ENCODE data around the gene HMHB1. TPM values are rescaled to one million over a fixed set of nuclear protein-coding genes. Genes with fewer than 3 reads are reported as not detected.

The HMHB1 gene
- polyA plus RNA-seq, 1 donor (not counting 4 experiments of a cell fraction or from before 2014, with no cell fraction given), result not detected

- Histone ChIP-seq H3K9me3 (ENCODE audit: control insufficient read depth, low read depth, low read length) (no peaks in the 10 kb centered on the region), H3K9me1 (ENCODE audit: control insufficient read depth, extremely low read depth, insufficient read depth, low read length) (no peaks in the 10 kb centered on the region), H3K36me3 (ENCODE audit: control insufficient read depth in 2 of 2, extremely low read depth in 1 of 2, insufficient read depth in 2 of 2, low read length in 2 of 2) (no peaks in the 10 kb centered on the region), H3K4me3 (ENCODE audit: control insufficient read depth in 2 of 3, extremely low read depth in 1 of 3, insufficient read depth in 2 of 3, low read depth in 1 of 3, low read length in 3 of 3) (no peak overlapping the region), H3K9ac (ENCODE audit: control insufficient read depth, extremely low read depth, insufficient read depth, low read length) (no peak overlapping the region), H3K79me2 (ENCODE audit: control insufficient read depth, insufficient read depth, low read length) (no peaks in the 10 kb centered on the region), H2AFZ (ENCODE audit: control insufficient read depth, low read length) (no peak overlapping the region), H4K20me1 (ENCODE audit: control insufficient read depth, extremely low read depth, insufficient read depth, low read length) (no peaks in the 10 kb centered on the region), H3K4me1 (ENCODE audit: control insufficient read depth, extremely low read depth, insufficient read depth, low read length) (no peaks in the 10 kb centered on the region), H3K4me2 (ENCODE audit: control insufficient read depth, extremely low read depth, insufficient read depth, low read depth, low read length) (no peak overlapping the region), H3K27me3 (ENCODE audit: control insufficient read depth, extremely low read depth, insufficient read depth, low read length) (no peaks in the 10 kb centered on the region), H3K27ac (ENCODE audit: control insufficient read depth, insufficient read depth, low read length) (no peak overlapping the region)
- TF ChIP-seq, protein P1, sequence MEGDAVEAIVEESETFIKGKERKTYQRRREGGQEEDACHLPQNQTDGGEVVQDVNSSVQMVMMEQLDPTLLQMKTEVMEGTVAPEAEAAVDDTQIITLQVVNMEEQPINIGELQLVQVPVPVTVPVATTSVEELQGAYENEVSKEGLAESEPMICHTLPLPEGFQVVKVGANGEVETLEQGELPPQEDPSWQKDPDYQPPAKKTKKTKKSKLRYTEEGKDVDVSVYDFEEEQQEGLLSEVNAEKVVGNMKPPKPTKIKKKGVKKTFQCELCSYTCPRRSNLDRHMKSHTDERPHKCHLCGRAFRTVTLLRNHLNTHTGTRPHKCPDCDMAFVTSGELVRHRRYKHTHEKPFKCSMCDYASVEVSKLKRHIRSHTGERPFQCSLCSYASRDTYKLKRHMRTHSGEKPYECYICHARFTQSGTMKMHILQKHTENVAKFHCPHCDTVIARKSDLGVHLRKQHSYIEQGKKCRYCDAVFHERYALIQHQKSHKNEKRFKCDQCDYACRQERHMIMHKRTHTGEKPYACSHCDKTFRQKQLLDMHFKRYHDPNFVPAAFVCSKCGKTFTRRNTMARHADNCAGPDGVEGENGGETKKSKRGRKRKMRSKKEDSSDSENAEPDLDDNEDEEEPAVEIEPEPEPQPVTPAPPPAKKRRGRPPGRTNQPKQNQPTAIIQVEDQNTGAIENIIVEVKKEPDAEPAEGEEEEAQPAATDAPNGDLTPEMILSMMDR (optimal IDR thresholded peaks at IDR 0.05 in 1 of 3, IDR thresholded peaks at IDR 0.05 in 1 of 3, conservative IDR thresholded peaks at IDR 0.05 in 1 of 3; ENCODE audit: extremely low read depth in 1 of 3, insufficient read depth in 2 of 3, low read length in 3 of 3), result no peak
- no peak for TF ChIP-seq EZH2 (IDR thresholded peaks at IDR 0.05; ENCODE audit: low read length)
- DNase-seq (ENCODE audit: low read depth, low spot score) (no peak), FAIRE-seq (no peak)
- dilution Hi-C loops (cut with MboI; ENCODE audit: extremely low pct_ligation_motif_present, low sequenced_read_pairs), result no loop called here
Measured at GRCh38 chr5:143767162-143767561, 44.8 kb upstream of the HMHB1 start.

DNA sequence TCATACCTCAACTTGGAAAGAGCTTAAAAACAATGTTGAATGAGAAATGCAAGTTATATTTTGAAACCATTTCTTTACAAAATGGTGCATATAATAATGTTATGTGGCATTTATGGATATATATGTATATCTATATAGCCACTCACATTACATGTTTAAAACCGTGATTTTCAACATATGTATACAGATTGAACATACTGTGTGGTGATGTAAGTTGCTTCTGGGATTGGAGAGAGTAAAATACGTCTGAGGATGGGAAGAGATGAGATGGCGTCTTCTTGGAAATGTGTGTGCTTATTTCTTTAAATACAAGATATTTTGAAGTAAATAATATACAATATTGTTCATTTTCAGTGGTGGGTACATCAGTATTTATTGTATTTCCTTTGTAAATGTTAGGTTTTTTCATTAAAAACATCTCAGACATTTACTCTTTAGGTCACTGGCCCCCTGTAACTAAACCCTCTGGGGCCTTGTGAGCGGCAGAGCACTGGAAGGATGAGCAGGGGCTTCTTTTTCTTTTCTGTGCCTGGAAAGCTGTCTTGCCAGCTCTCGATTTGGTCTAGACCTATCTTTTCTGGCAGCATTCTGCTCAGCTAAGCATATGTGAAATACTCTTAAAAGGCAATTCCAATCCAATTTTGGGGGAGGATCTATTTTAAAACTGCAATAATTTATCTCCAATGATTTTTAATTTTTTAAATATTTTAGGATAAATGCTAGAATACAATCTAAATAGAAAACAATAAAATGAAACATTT, 42.8 kb upstream of the HMHB1 start:
- no peak overlapping the region for H3K9ac ChIP-seq (ENCODE audit: control insufficient read depth, extremely low read depth, insufficient read depth, low read length)
- TF ChIP-seq, protein P1 (optimal IDR thresholded peaks at IDR 0.05 in 1 of 3, IDR thresholded peaks at IDR 0.05 in 1 of 3, conservative IDR thresholded peaks at IDR 0.05 in 1 of 3; ENCODE audit: extremely low read depth in 1 of 3, insufficient read depth in 2 of 3, low read length in 3 of 3), result no peak
- TF ChIP-seq EZH2 (IDR thresholded peaks at IDR 0.05; ENCODE audit: low read length), result no peak
- H3K4me3 ChIP-seq (ENCODE audit: control insufficient read depth in 2 of 3, extremely low read depth in 1 of 3, insufficient read depth in 2 of 3, low read depth in 1 of 3, low read length in 3 of 3), result no peak overlapping the region
- no peaks in the 10 kb centered on the region for H3K9me1 ChIP-seq (ENCODE audit: control insufficient read depth, extremely low read depth, insufficient read depth, low read length)
- no peaks in the 10 kb centered on the region for H3K36me3 ChIP-seq (ENCODE audit: control insufficient read depth in 2 of 2, extremely low read depth in 1 of 2, insufficient read depth in 2 of 2, low read length in 2 of 2)
- DNase-seq (ENCODE audit: low read depth, low spot score) (no peak), FAIRE-seq (no peak)
- dilution Hi-C loops (cut with MboI; ENCODE audit: extremely low pct_ligation_motif_present, low sequenced_read_pairs), result no loop called here
- no peaks in the 10 kb centered on the region for H4K20me1 ChIP-seq (ENCODE audit: control insufficient read depth, extremely low read depth, insufficient read depth, low read length)
- H3K9me3 ChIP-seq (ENCODE audit: control insufficient read depth, low read depth, low read length), result no peaks in the 10 kb centered on the region
- no peaks in the 10 kb centered on the region for H3K4me1 ChIP-seq (ENCODE audit: control insufficient read depth, extremely low read depth, insufficient read depth, low read length)
- H3K27me3 ChIP-seq (ENCODE audit: control insufficient read depth, extremely low read depth, insufficient read depth, low read length), result no peaks in the 10 kb centered on the region
- H3K27ac ChIP-seq (ENCODE audit: control insufficient read depth, insufficient read depth, low read length), result no peak overlapping the region
- H3K4me2 ChIP-seq (ENCODE audit: control insufficient read depth, extremely low read depth, insufficient read depth, low read depth, low read length), result no peak overlapping the region
- H3K79me2 ChIP-seq (ENCODE audit: control insufficient read depth, insufficient read depth, low read length), result no peaks in the 10 kb centered on the region
- H2AFZ ChIP-seq (ENCODE audit: control insufficient read depth, low read length), result no peak overlapping the region

All from keratinocyte (primary cell).